Inferior parietal cortex (tissue), 1 donor: Measurements from ENCODE around the gene SLC39A13.

Source experiments
- DNase-seq: peaks from one replicate; pipeline ENCODE4 v3.0.0-alpha.2; 2016; ENCODE audit errors: extremely low spot score

Gene SLC39A13

DNA sequence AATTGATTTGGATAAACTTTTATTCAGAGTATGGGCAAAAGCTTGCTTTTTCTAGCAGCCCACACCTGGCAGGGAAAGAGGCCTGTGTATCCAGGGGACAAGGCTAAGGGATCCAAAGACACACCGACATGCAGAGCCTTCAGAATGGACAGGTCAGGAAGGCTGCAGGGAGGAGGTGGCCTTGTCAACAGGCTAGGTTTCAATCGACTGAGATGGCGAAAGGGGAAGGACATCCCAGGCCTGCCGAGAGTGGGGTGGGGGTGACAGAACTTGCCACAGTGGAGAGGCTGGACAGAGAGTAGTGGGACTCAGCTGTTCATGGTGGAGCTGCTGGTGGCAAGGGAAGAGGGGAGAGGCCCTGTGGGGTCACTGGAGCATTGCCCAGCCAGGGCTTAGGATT, 5.3 kb upstream of the SLC39A13 start:
- DNase-seq: no peak

- no peak for DNase-seq
Observed at GRCh38 chr11:47403571-47403970, 4.8 kb upstream of the SLC39A13 start.

GRCh38 chr11:47406896-47407745, 1.3 kb upstream of the SLC39A13 start:
- DNase-seq: no peak

DNA sequence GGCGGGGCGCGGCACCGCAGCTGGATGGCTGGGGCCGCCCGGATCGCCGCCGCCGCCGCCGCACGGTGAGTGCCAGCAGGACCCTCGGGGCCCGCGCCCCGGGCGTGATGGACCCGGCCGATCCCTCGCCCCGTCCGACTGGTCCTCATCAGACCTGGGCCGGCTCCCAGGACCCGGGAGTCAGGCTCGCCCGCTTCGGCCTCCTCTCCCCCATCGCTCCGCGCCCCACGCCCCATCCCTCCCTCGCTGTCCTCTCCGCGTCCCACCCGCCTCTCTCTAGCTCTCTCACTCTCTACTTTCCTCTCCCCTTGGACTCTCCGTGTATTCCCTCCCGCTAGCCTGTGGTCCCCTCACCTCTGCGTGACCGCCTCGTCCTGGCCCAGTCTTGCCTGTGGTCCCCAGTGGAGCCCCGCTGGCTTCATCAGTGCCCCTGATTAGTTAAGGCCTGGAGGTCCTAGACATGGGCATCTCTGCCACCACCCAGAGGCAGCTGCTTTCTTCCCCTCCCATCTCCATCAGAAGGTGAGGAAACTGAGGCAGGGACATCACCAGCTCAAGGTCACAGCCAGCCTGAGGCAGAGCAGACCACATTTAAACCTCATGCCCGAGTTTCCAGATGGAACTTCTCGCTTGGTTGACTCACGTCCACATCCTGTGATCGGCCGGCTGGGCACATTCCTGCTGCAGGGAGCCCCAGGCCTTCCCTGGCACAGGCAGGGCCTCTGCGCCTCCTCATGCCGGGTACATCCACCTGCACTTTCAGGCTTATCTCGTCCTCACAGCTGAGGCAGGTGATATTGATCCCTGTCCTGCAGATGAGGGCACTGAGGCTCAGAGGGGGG, 429 bp downstream of the SLC39A13 start:
- no peak for DNase-seq

GRCh38 chr11:47409440-47410369, 1.3 kb downstream of the SLC39A13 start:
- no peak for DNase-seq

DNA sequence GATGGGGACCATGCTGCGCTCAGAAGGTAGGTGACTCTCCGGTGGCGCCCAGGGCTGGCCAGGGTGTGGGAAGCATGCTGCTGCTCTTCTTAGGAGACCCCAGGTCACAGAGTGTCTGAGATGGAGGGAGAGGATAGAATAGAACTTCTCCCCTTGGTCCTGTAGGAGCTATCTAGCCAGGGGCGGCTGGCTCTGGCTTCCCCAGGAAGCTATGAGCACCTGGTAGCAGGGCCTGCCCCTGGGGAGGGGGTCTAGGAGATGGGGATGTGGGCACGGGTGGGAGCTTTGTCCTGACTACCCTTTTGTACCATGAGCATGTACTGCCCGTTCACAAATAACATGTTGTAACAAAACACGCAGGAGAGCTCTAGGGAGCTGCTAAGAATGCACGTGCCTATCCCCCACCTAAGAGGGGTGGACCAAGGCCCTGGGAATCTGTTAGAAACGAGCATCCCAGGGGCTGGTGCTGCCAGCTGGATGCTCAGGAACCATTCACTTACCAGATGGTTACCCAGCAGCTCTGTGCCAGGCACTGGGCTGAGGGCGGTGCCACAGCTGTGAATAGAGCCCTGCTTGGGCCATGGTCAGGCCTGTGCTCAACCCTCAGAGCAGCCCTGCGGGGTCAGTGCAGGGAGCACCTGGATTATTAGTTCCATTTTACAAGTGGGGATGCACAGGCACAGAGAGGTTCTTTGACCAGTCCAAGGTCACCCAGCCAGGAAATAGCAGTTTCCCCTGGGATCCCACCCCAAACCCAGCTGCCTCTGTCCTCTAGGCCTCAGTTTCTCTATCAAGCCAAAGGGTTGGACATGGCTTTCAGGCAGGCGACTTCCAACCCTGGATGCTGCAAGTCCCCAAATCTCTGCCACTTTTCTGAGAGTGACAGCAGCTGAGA, 2.2 kb downstream of the SLC39A13 start:
- DNase-seq: no peak

DNA sequence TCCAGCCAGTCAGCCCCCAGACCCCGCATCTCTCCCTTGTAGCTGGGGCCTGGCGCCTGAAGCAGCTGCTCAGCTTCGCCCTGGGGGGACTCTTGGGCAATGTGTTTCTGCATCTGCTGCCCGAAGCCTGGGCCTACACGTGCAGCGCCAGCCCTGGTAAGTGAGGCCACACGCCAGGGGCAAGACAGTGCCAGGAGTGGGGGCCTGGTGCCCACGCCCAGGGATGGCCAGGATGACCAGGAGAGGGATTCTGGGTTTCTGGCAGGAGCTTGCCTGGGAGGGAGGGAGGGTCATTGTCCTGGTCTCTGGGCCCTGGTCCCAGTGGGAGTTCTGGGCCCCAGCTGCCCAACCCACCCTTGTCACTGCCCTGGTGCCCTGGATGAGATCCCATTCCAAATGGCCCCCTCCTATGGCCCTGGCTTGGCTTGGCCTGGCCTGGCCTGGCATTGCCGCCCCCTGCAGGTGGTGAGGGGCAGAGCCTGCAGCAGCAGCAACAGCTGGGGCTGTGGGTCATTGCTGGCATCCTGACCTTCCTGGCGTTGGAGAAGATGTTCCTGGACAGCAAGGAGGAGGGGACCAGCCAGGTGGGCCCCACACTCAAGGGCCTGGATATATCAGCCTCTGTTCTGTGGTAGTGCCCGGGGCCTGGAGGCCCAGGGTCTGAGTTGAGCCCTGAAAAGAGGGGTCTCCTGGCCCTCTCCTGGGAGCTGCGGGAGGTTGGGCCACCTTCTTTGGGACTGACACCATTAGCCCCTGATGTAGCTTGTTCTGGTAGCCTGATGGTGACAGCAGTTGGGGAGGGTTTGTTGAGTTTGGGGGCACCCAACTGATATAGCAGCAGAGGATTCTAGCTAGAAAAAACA, 3.7 kb downstream of the SLC39A13 start:
- no peak for DNase-seq

DNA sequence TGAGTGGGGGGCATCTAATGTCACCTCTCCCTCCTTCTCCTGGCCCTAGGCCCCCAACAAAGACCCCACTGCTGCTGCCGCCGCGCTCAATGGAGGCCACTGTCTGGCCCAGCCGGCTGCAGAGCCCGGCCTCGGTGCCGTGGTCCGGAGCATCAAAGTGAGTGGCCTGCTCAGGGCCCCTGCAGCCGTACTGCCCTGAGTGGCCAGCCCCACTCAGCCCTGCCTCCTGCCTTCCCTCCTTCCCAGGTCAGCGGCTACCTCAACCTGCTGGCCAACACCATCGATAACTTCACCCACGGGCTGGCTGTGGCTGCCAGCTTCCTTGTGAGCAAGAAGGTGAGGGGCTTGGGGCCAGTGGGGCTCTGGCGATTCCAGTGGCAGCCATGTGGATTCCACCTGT, 5.0 kb downstream of the SLC39A13 start:
- DNase-seq: no peak

DNA sequence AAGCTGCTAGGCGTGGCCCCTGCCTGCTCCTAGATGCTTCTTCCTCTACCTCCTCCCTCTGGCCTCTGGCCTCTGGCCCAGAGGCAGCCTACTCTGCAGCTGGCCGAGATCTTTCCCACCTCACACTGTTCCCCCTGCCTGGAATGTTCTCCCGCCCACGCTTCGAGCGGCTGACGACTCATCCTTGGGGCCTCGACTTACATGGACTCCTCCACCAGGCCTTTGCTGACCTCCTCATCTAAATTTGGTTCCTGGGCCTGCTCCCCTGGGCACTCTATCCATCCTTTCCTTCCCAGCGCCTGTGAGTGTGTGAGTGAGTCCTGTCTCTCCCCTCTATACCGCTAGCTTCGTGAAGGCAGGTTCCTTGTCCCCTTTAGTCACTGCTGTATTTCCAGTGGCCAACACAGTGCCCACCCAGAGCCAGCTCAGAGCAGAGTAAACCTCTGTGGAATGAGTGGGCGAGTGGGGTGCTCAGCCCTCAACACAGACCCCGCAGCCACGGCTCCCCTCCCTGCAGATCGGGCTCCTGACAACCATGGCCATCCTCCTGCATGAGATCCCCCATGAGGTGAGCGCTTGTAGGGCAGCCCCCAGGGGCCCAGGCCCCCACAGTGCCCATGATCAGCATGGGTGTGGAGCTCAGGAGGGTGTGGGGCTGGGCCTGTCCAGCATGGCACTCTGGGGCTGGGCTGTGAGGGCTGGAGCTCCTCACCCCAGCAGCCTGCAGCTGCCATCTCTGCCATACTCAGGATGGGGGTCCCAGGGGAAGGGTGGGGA, 5.7 kb downstream of the SLC39A13 start:
- DNase-seq: no peak

- DNase-seq: no peak
Observed at GRCh38 chr11:47414685-47415070, 6.3 kb downstream of the SLC39A13 start.

DNA sequence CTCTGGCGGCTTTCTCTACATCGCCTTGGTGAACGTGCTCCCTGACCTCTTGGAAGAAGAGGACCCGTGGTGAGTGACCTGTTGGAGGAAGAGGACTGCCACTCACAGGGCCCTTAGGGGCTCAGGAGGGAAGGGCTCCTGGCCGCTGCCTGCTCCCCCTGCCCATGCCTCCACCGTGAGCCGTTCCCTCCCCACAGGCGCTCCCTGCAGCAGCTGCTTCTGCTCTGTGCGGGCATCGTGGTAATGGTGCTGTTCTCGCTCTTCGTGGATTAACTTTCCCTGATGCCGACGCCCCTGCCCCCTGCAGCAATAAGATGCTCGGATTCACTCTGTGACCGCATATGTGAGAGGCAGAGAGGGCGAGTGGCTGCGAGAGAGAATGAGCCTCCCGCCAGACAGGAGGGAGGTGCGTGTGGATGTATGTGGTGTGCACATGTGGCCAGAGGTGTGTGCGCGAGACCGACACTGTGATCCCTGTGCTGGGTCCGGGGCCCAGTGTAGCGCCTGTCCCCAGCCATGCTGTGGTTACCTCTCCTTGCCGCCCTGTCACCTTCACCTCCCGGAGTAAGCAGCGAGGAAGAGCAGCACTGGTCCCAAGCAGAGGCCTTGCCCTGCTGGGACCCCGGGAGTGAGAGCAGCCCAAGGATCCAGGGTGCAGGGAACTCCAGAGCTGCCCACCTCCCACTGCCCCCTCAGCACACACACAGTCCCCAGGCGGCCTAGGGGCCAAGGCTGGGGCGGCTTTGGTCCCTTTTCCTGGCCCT, 6.9 kb downstream of the SLC39A13 start:
- no peak for DNase-seq

DNA sequence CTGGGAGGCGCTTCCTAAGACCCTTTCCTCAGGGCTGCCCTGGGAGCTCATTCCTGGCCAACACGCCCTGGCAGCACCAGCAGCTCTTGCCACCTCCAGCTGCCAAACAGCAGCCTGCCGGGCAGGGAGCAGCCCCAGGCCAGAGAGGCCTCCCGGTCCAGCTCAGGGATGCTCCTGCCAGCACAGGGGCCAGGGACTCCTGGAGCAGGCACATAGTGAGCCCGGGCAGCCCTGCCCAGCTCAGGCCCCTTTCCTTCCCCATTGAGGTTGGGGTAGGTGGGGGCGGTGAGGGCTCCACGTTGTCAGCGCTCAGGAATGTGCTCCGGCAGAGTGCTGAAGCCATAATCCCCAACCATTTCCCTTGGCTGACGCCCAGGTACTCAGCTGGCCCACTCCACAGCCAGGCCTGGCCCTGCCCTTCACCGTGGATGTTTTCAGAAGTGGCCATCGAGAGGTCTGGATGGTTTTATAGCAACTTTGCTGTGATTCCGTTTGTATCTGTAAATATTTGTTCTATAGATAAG, 7.6 kb downstream of the SLC39A13 start:
- DNase-seq: no peak

GRCh38 chr11:47417712-47418111, 9.3 kb downstream of the SLC39A13 start:
- no peak for DNase-seq

GRCh38 chr11:47418454-47419259, 10.3 kb downstream of the SLC39A13 start:
- DNase-seq: no peak

DNA sequence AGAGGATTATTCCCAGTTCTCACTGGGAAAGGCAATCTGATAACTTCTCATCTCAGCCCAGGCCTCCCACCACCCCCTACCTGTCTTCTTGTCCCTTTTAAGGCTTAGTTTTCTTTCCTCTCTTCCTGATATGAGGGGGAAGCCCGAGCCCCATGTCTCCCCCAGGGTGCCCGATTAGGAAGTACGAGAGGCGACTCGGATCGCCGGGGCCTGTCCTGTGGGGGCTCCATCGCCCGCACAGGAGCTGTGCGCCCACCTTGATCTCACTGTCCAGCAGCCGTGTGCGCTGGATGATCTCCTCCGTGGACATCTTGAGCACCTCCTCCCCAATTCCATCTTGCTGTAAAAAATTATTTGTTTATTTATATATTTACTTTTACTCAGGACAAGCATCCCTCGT, 17.2 kb downstream of the SLC39A13 start:
- DNase-seq: no peak

GRCh38 chr11:47426062-47426956, 17.9 kb downstream of the SLC39A13 start, which contains the start of gene PSMC3:
Gene PSMC3 (minus strand): TSS chr11:47426439. CDS start chr11:47426279, 160 bp downstream.
- peak; percentile 97 for DNase-seq
